CD4-positive, alpha-beta memory T cell (primary cell): ENCODE results near the gene ZNF616. TPM values are rescaled to one million over a fixed set of nuclear protein-coding genes. Genes with fewer than 3 reads are reported as not detected.
"Not testable (repeated sequence)": the region's sequence is repeated elsewhere in the genome, so short reads cannot be mapped to it uniquely, and the experiment has no call there.

ENCODE experiments used
- CTCF ChIA-PET: fragments of 350-600 bp; sonication (Branson Sonifier 250); formaldehyde crosslinking; loops from one replicate; lab custom pipeline; 2021; ENCODE audit warnings: inconsistent platforms; ENCODE audit not compliant: partially characterized antibody; lab: Charles Lee
- POLR2A ChIA-PET: fragments of 350-600 bp; sonication (Branson Sonifier 250); formaldehyde crosslinking; loops from one replicate; lab custom pipeline; 2021; ENCODE audit not compliant: partially characterized antibody; lab: Charles Lee
- DNase-seq, 5 donors: peaks; one replicate each; pipeline versions ENCODE4 v3.0.0 to v3.0.0-alpha.2; 2020 to 2022; ENCODE audit warnings: mixed read lengths in 1 of 5
- H3K27ac ChIP-seq: one replicate; pipeline ENCODE4 v1.7.0; 2013; ENCODE audit warnings: low read depth, low read length
- H3K27me3 ChIP-seq: 2 replicates; pipeline ENCODE4 v1.7.0; 2013; ENCODE audit warnings: mild to moderate bottlenecking, low read length, moderate library complexity; ENCODE audit not compliant: insufficient read depth
- H3K36me3 ChIP-seq: 2 replicates; pipeline ENCODE4 v1.7.0; 2013; ENCODE audit warnings: mild to moderate bottlenecking, low read length, moderate library complexity; ENCODE audit not compliant: insufficient read depth
- H3K4me1 ChIP-seq: 2 replicates; pipeline ENCODE4 v1.7.0; 2013; ENCODE audit warnings: mild to moderate bottlenecking, low read length, moderate library complexity; ENCODE audit not compliant: insufficient read depth
- H3K4me3 ChIP-seq, 2 donors: one replicate each; pipeline ENCODE4 v1.7.0; 2013; ENCODE audit warnings: low read length in 2 of 2, mild to moderate bottlenecking in 1 of 2
- H3K9me3 ChIP-seq, 2 donors: one replicate each; pipeline ENCODE4 v1.7.0; 2013; ENCODE audit warnings: low read length in 2 of 2, control low read depth in 1 of 2; ENCODE audit not compliant: control insufficient read depth in 1 of 2
- H3K27ac Mint-ChIP-seq, 7 donors: one replicate each; pipeline ENCODE4 v1.8.0; 2020 to 2021; ENCODE audit warnings: mixed read lengths in 7 of 7, mild to moderate bottlenecking in 6 of 7, inconsistent platforms in 3 of 7, moderate library complexity in 3 of 7
- H3K27me3 Mint-ChIP-seq, 2 donors: one replicate each; pipeline ENCODE4 v1.8.0; 2020 to 2021; ENCODE audit warnings: mixed read lengths in 2 of 2
- H3K36me3 Mint-ChIP-seq, 2 donors: one replicate each; pipeline ENCODE4 v1.8.0; 2020 to 2021; ENCODE audit warnings: mixed read lengths in 2 of 2, inconsistent platforms in 1 of 2, mild to moderate bottlenecking in 1 of 2
- H3K4me1 Mint-ChIP-seq, 4 donors: one replicate each; pipeline ENCODE4 v1.8.0; 2020 to 2021; ENCODE audit warnings: mixed read lengths in 4 of 4, mild to moderate bottlenecking in 1 of 4
- H3K4me3 Mint-ChIP-seq, 8 donors: one replicate each; pipeline ENCODE4 v1.8.0; 2020 to 2021; ENCODE audit warnings: mixed read lengths in 8 of 8, mild to moderate bottlenecking in 7 of 8, moderate library complexity in 6 of 8, inconsistent platforms in 3 of 8
- H3K9me3 Mint-ChIP-seq, 8 donors: one replicate each; pipeline ENCODE4 v1.8.0; 2020 to 2021; ENCODE audit warnings: mixed read lengths in 8 of 8, mild to moderate bottlenecking in 5 of 8, inconsistent platforms in 3 of 8, moderate library complexity in 1 of 8
- intact Hi-C: fragments of 100-400 bp; cut with micrococcal nuclease; formaldehyde crosslinking; loops from one replicate; pipeline ENCODE4 v1.15.1; 2023
- polyA plus RNA-seq, 2 donors: library from polyadenylated mRNA; unstranded; fragments of 300-500 nt; fragmentation: Illumina TruSeq; gene quantifications; one replicate each; pipeline ENCODE4 v1.2.3, GENCODE V29; 2021
- total RNA-seq, 2 experiments: library from RNA; stranded (reverse); gene quantifications; one replicate each; pipeline ENCODE4 v1.2.3, GENCODE V29; 2021

ZNF616 gene
- total and polyA plus RNA-seq, 4 experiments from 2014 or later: 0.69 to 19.0 (median 12.9) TPM

GRCh38 chr19:52114691-52115090, 25.0 kb downstream of the ZNF616 start:
- H3K36me3 Mint-ChIP-seq: peaks cover 56 to 64% of the 10 kb centered on the region in 2 donors
- DNase-seq: no peak
- H3K9me3 ChIP-seq: peaks cover 44 to 92% of the 10 kb centered on the region in 2 donors

GRCh38 chr19:52112624-52113023, 27.1 kb downstream of the ZNF616 start:
- ChIA-PET POLR2A (no interaction called here), CTCF (no interaction called here)
- Mint-ChIP-seq H3K9me3 (peaks cover 0 to 97% (median 93%) of the 10 kb centered on the region in 8 donors), H3K27ac (no peak overlapping the region), H3K27me3 (no peaks in the 10 kb centered on the region), H3K36me3 (peaks cover 35 to 43% of the 10 kb centered on the region in 2 donors), H3K4me3 (no peak overlapping the region), H3K4me1 (no peaks in the 10 kb centered on the region)
- Histone ChIP-seq H3K4me3 (no peak overlapping the region), H3K9me3 (peaks cover 44 to 82% of the 10 kb centered on the region in 2 donors), H3K27ac (no peak overlapping the region), H3K36me3 (peaks cover 17% of the 10 kb centered on the region), H3K4me1 (no peaks in the 10 kb centered on the region), H3K27me3 (no peaks in the 10 kb centered on the region)
- no peak for DNase-seq
- intact Hi-C loops: no loop called here

More at GRCh38 chr19:52114691-52115090, 25.0 kb downstream of the ZNF616 start:
- Histone ChIP-seq H3K4me3 (peak overlapping the region in 1 of 2 donors; percentile 15), H3K36me3 (peaks cover 32% of the 10 kb centered on the region), H3K4me1 (no peaks in the 10 kb centered on the region), H3K27ac (no peak overlapping the region), H3K27me3 (no peaks in the 10 kb centered on the region)
- H3K4me1 Mint-ChIP-seq: no peaks in the 10 kb centered on the region
- peaks cover 0 to 98% (median 96%) of the 10 kb centered on the region in 8 donors for H3K9me3 Mint-ChIP-seq
- ChIA-PET POLR2A (no interaction called here), CTCF (no interaction called here)
- H3K4me3 Mint-ChIP-seq: no peak overlapping the region
- H3K27ac Mint-ChIP-seq: no peak overlapping the region
- intact Hi-C loops: no loop called here
- no peaks in the 10 kb centered on the region for H3K27me3 Mint-ChIP-seq

- intact Hi-C loops: no loop called here
- no peaks in the 10 kb centered on the region for H3K4me1 ChIP-seq
- no peaks in the 10 kb centered on the region for H3K27me3 ChIP-seq
- POLR2A ChIA-PET: no interaction called here
- H3K9me3 ChIP-seq: peaks cover 30 to 72% of the 10 kb centered on the region in 2 donors
- no peak overlapping the region for H3K27ac ChIP-seq
- no peak for DNase-seq
- no peaks in the 10 kb centered on the region for H3K27me3 Mint-ChIP-seq
- H3K27ac Mint-ChIP-seq: no peak overlapping the region
- H3K4me3 ChIP-seq: peak overlapping the region in 1 of 2 donors; percentile 0
- no peak overlapping the region for H3K4me3 Mint-ChIP-seq
- H3K4me1 Mint-ChIP-seq: no peaks in the 10 kb centered on the region
- peaks cover 0 to 97% (median 92%) of the 10 kb centered on the region in 8 donors for H3K9me3 Mint-ChIP-seq
- CTCF ChIA-PET: no interaction called here
- H3K36me3 ChIP-seq: peaks cover 3% of the 10 kb centered on the region
- H3K36me3 Mint-ChIP-seq: peaks cover 23 to 38% of the 10 kb centered on the region in 2 donors
These were observed 29.0 kb downstream of the ZNF616 start for GRCh38 chr19:52110780-52111179.

DNA sequence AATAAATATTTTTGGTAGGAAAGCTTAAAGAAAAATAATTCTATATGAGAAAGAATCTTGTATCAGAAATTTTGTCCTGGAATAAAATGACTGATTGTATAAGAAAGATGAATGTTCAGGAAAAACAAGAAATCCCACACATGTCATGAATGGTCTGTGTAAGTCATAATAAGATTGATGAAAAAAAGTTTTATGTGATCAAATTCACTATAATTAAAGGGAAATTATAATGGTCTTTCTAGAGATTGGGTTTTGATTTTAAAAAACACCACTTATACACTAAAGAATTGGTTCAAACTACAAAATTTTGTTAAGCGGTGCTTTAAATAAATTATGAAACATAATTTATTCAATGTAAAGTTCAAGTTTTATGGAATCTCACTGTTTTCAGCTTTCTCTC, 37.0 kb downstream of the ZNF616 start:
- Mint-ChIP-seq H3K9me3 (peaks cover 0 to 81% (median 56%) of the 10 kb centered on the region in 8 donors), H3K27me3 (peaks cover 0 to 1% of the 10 kb centered on the region in 2 donors), H3K4me3 (no peak overlapping the region), H3K4me1 (no peaks in the 10 kb centered on the region), H3K27ac (no peak overlapping the region), H3K36me3 (peaks cover 8 to 14% of the 10 kb centered on the region in 2 donors)
- Histone ChIP-seq H3K36me3 (no peaks in the 10 kb centered on the region), H3K27me3 (no peaks in the 10 kb centered on the region), H3K4me1 (no peaks in the 10 kb centered on the region), H3K9me3 (peaks cover 0 to 11% of the 10 kb centered on the region in 2 donors), H3K27ac (no peak overlapping the region), H3K4me3 (no peak overlapping the region)
- ChIA-PET POLR2A (interaction anchor here (0.6 kb wide), 1 partner anchor 87 kb away, joined by 4 read pairs; the partner anchor contains the start of gene PPP2R1A), CTCF (no interaction called here)
- intact Hi-C loops: no loop called here
- no peak for DNase-seq

GRCh38 chr19:52101866-52102562, 37.7 kb downstream of the ZNF616 start:
- H3K27ac Mint-ChIP-seq: peak overlapping the region in 1 of 7 donors; percentile 66
- no peaks in the 10 kb centered on the region for H3K4me1 ChIP-seq
- peaks cover 0 to 12% of the 10 kb centered on the region in 2 donors for H3K9me3 ChIP-seq
- no peaks in the 10 kb centered on the region for H3K36me3 ChIP-seq
- POLR2A ChIA-PET: interaction anchor here (0.6 kb wide), 1 partner anchor 88 kb away, joined by 4 read pairs; the partner anchor contains the start of gene PPP2R1A
- peaks cover 0 to 1% of the 10 kb centered on the region in 2 donors for H3K27me3 Mint-ChIP-seq
- CTCF ChIA-PET: no interaction called here
- H3K36me3 Mint-ChIP-seq: peaks cover 8 to 10% of the 10 kb centered on the region in 2 donors
- no peaks in the 10 kb centered on the region for H3K27me3 ChIP-seq
- H3K27ac ChIP-seq: no peak overlapping the region
- intact Hi-C loops: no loop called here
- no peak overlapping the region for H3K4me3 ChIP-seq
- H3K4me1 Mint-ChIP-seq: no peaks in the 10 kb centered on the region
- H3K9me3 Mint-ChIP-seq: peaks cover 0 to 81% (median 52%) of the 10 kb centered on the region in 8 donors
- no peak overlapping the region for H3K4me3 Mint-ChIP-seq
- DNase-seq: no peak

DNA sequence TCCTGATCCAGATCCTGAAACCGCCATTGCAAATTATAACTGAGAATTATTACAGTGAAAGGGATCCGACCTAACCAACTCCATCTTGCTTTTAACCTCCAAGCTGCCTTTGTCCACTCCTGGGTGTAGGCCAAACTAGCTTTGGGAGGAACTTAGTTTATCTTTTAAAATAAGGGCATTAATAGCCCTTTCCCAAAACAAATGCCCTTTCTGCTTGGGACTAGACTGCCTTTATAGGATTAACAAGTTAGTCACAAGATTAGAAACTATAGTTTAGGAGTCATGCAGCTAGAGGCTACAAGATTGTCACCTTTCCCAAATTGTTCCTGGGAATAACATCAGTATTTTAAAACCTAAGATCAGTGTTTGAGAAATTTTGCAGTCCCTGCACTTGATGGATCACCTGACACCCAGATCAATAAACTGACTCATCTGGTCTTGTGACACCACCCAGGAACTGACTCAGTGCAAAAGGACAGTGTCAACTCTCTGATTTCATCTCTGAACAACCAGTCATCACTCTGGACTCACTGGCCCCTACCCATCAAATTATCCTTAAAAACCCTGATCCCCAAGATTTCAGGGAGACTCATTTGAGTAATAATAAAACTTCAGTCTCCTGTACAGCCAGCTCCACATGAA, 40.1 kb downstream of the ZNF616 start:
- peaks cover 0 to 3% of the 10 kb centered on the region in 2 donors for H3K27me3 Mint-ChIP-seq
- POLR2A ChIA-PET: no interaction called here

DNA sequence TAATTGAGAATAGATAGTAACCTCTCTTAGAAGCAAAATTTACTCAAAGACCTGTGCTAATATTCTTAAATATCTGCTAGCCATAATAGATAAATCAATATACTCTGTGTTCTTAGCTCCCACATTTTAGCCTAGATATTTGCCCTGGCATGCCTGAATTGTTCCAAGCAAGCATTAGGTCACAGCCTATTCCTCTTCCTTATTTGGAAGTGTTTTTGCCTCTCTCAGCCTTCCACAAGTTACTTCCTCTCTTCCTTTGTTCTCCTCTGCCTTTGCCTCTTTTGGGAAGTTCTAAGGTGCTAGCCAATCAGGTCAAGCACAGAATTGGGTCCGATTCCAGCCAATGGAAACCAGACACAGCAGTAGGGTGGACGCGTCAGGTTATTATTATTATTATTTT, 43.3 kb downstream of the ZNF616 start:
- H3K27me3 Mint-ChIP-seq, POLR2A ChIA-PET, DNase-seq, CTCF ChIA-PET, H3K27ac ChIP-seq, H3K36me3 ChIP-seq, H3K27me3 ChIP-seq: not testable (repeated sequence)
- Histone ChIP-seq H3K4me3 (peak overlapping the region in 1 of 2 donors; percentile 55), H3K9me3 (peaks cover 0 to 15% of the 10 kb centered on the region in 2 donors), H3K4me1 (peaks cover 17% of the 10 kb centered on the region)
- Mint-ChIP-seq H3K36me3 (peaks cover 39 to 47% of the 10 kb centered on the region in 2 donors), H3K4me3 (peak overlapping the region; percentile 56 to 99 (median 98)), H3K4me1 (peaks cover 20 to 37% (median 29%) of the 10 kb centered on the region in 4 donors), H3K9me3 (peaks cover 6 to 95% (median 65%) of the 10 kb centered on the region in 8 donors), H3K27ac (peak overlapping the region in 2 of 7 donors; percentile 95 to 98)
- intact Hi-C loops: loop anchor here (5.0 kb wide), 1 partner anchor 49 kb away; the partner anchor contains the start of gene ZNF432

More for the DNA sequence above, 40.1 kb downstream of the ZNF616 start:
- H3K36me3 Mint-ChIP-seq: peaks cover 9 to 18% of the 10 kb centered on the region in 2 donors
- peaks cover 2 to 90% (median 56%) of the 10 kb centered on the region in 8 donors for H3K9me3 Mint-ChIP-seq
- DNase-seq: no peak
- no peak overlapping the region for H3K4me3 Mint-ChIP-seq
- CTCF ChIA-PET: no interaction called here
- Histone ChIP-seq H3K27me3 (no peaks in the 10 kb centered on the region), H3K4me3 (no peak overlapping the region), H3K27ac (no peak overlapping the region), H3K4me1 (peaks cover 6% of the 10 kb centered on the region), H3K9me3 (peaks cover 0 to 10% of the 10 kb centered on the region in 2 donors), H3K36me3 (no peaks in the 10 kb centered on the region)
- intact Hi-C loops: loop anchor here (5.0 kb wide), 1 partner anchor 52 kb away; the partner anchor contains the start of gene ZNF432
- H3K27ac Mint-ChIP-seq: no peak overlapping the region
- peaks cover 6 to 14% (median 11%) of the 10 kb centered on the region in 4 donors for H3K4me1 Mint-ChIP-seq
